ENCODE measurements around the gene HADHB.
A peak's percentile ranks its signal among the peaks of the same experiment; 100 is the strongest.
"Not testable (repeated sequence)": the region's sequence is repeated elsewhere in the genome, so short reads cannot be mapped to it uniquely, and the experiment has no call there.

Gene HADHB

GRCh38 chr2:26245231-26245732 lies 543 bp downstream of the HADHB start:
- DNase-seq (ENCODE audit: low read depth, low spot score): peak; percentile 1

GRCh38 chr2:26245810-26246209 lies 1.1 kb downstream of the HADHB start:
- no peak for DNase-seq (ENCODE audit: low read depth, low spot score)

GRCh38 chr2:26246818-26247217 lies 2.1 kb downstream of the HADHB start:
- no peak for DNase-seq (ENCODE audit: low read depth, low spot score)

- no peak for DNase-seq (ENCODE audit: low read depth, low spot score)
Measured at GRCh38 chr2:26249625-26250024, 4.9 kb downstream of the HADHB start.

GRCh38 chr2:26251893-26252292 lies 7.2 kb downstream of the HADHB start:
- no peak for DNase-seq (ENCODE audit: low read depth, low spot score)

- no peak for DNase-seq (ENCODE audit: low read depth, low spot score)
Measured at GRCh38 chr2:26255759-26256384, 11.1 kb downstream of the HADHB start.

GRCh38 chr2:26258836-26259235 lies 14.1 kb downstream of the HADHB start:
- DNase-seq (ENCODE audit: low read depth, low spot score): not testable (repeated sequence)

GRCh38 chr2:26268213-26268612 lies 23.5 kb downstream of the HADHB start:
- DNase-seq (ENCODE audit: low read depth, low spot score): no peak

- not testable (repeated sequence) for DNase-seq (ENCODE audit: low read depth, low spot score)
Measured at GRCh38 chr2:26268670-26269385, 24.1 kb downstream of the HADHB start.

- DNase-seq (ENCODE audit: low read depth, low spot score): no peak
Measured at GRCh38 chr2:26269571-26270158, 24.9 kb downstream of the HADHB start.

- no peak for DNase-seq (ENCODE audit: low read depth, low spot score)
Measured at GRCh38 chr2:26270373-26270772, 25.6 kb downstream of the HADHB start.

GRCh38 chr2:26273501-26273900 lies 28.8 kb downstream of the HADHB start:
- no peak for DNase-seq (ENCODE audit: low read depth, low spot score)

- DNase-seq (ENCODE audit: low read depth, low spot score): no peak
Measured at GRCh38 chr2:26274058-26274613, 29.4 kb downstream of the HADHB start.

GRCh38 chr2:26276484-26277227 lies 31.9 kb downstream of the HADHB start:
- no peak for DNase-seq (ENCODE audit: low read depth, low spot score)

- no peak for DNase-seq (ENCODE audit: low read depth, low spot score)
Measured at GRCh38 chr2:26279886-26280285, 35.1 kb downstream of the HADHB start.

- no peak for DNase-seq (ENCODE audit: low read depth, low spot score)
Measured at GRCh38 chr2:26281226-26281625, 36.5 kb downstream of the HADHB start.

- DNase-seq (ENCODE audit: low read depth, low spot score): no peak
Measured at GRCh38 chr2:26283606-26284005, 38.9 kb downstream of the HADHB start.

- no peak for DNase-seq (ENCODE audit: low read depth, low spot score)
Measured at GRCh38 chr2:26284132-26284531, 39.4 kb downstream of the HADHB start.

- no peak for DNase-seq (ENCODE audit: low read depth, low spot score)
Measured at GRCh38 chr2:26285931-26286330, 41.2 kb downstream of the HADHB start.

- no peak for DNase-seq (ENCODE audit: low read depth, low spot score)
Measured at GRCh38 chr2:26290001-26290400, 45.3 kb downstream of the HADHB start.

GRCh38 chr2:26292646-26293045 lies 47.9 kb downstream of the HADHB start:
- DNase-seq (ENCODE audit: low read depth, low spot score): no peak

- DNase-seq (ENCODE audit: low read depth, low spot score): no peak
Measured at GRCh38 chr2:26295511-26295910, 50.8 kb downstream of the HADHB start.
